Aorta (tissue), 5 donors: Measurements from ENCODE around the gene RAB31. TPM values are rescaled to one million over a fixed set of nuclear protein-coding genes. Genes with fewer than 3 reads are reported as not detected.

Source experiments
- ATAC-seq: fragments of 200-7000 bp; cut with Tn5 transposase; one replicate; pipeline ENCODE4 v1.9.1; 2022; ENCODE audit warnings: moderate library complexity; ENCODE audit not compliant: low FRiP score
- DNase-seq, 2 donors: peaks; one replicate each; pipeline ENCODE4 v3.0.0-alpha.2; 2020
- H3K27ac ChIP-seq, 2 donors: one replicate each; pipeline ENCODE4 v1.5.1; 2013; ENCODE audit warnings: low read length in 2 of 2, mild to moderate bottlenecking in 2 of 2, moderate library complexity in 2 of 2, control low read depth in 1 of 2, inconsistent platforms in 1 of 2, low read depth in 1 of 2
- H3K27me3 ChIP-seq, 2 donors: one replicate each; pipeline ENCODE4 v1.6.1; 2013; ENCODE audit warnings: control low read depth in 1 of 2, low read length in 1 of 2, mild to moderate bottlenecking in 1 of 2, moderate library complexity in 1 of 2; ENCODE audit not compliant: insufficient read depth in 2 of 2, control insufficient read depth in 1 of 2
- H3K36me3 ChIP-seq, 2 donors: one replicate each; pipeline ENCODE4 v1.6.1; 2013; ENCODE audit warnings: control low read depth in 1 of 2, low read length in 1 of 2, mild to moderate bottlenecking in 1 of 2; ENCODE audit not compliant: insufficient read depth in 2 of 2, control insufficient read depth in 1 of 2
- H3K4me1 ChIP-seq, 2 donors: one replicate each; pipeline ENCODE4 v1.6.1; 2013; ENCODE audit warnings: low read length in 2 of 2, control low read depth in 1 of 2, mild to moderate bottlenecking in 1 of 2, moderate library complexity in 1 of 2; ENCODE audit not compliant: insufficient read depth in 2 of 2, control insufficient read depth in 1 of 2
- H3K4me3 ChIP-seq, 2 donors: one replicate each; pipeline ENCODE4 v1.5.1; 2013; ENCODE audit warnings: low read length in 2 of 2, control low read depth in 1 of 2, mild to moderate bottlenecking in 1 of 2
- H3K9me3 ChIP-seq: one replicate; pipeline ENCODE4 v1.6.1; 2013; ENCODE audit warnings: mild to moderate bottlenecking, low read length; ENCODE audit not compliant: control insufficient read depth
- WGBS, 2 donors: extraction: QIAGEN DNeasy Blood & Tissue Kit; methylation state at CpG; one replicate each; pipeline ENCODE4 v1.1.7; 2013; 5-methylcytosine and 5-hydroxymethylcytosine counted together
- intact Hi-C, 2 donors: fragments of 100-400 bp; cut with DNase I; formaldehyde crosslinking; loops; one replicate each; pipeline versions ENCODE4 v1.14.2 to v1.15.0; 2022
- polyA plus RNA-seq, 2 donors: library from polyadenylated mRNA; stranded (reverse); fragments of 200-250 nt; gene quantifications; one replicate each; pipeline ENCODE4 v1.2.3, GENCODE V29; 2013
- total RNA-seq, 2 donors: library from RNA; stranded (reverse); fragmentation: NEBNext Ultra II Directional; extraction: Animal tissue kit (Norgen Biotek cat#: 25700); gene quantifications; one replicate each; pipeline ENCODE4 v1.2.1, GENCODE V29; 2021
- donor health status: healthy with polysubstance abuse.
- donor health status: Bipolar disorder and iron deficiency.
- donor health status: DM: no; HTN: no; CAD: no.
- donor health status: DM: no; HTN: no; CAD: no.
- donor health status: DM: yes; HTN: yes; CAD: no.

RAB31 gene
- total and polyA plus RNA-seq, 4 donors = 57.6 to 145 (median 90.8) TPM

DNA sequence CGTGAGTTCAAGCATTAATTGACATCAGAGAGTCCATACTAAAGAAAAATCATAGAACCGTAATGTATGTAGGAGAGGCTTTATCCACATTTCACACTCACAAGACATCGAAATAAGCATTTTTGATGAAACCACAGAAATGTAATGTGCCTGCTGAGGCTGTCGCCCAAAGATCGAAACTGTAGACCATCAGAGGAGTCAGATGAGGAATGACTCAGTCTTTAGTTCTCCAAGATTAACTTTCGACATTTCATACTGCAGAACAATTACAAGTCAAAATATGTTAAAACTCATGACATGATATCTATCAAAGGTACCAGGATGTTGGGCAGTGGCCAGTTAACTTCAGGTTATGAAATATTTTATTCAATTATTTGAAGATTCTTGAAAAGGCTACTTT lies 79.6 kb downstream of the RAB31 start:
- Histone ChIP-seq H3K36me3 (peaks cover 0 to 3% of the 10 kb centered on the region in 2 donors), H3K4me1 (peaks cover 0 to 3% of the 10 kb centered on the region in 2 donors), H3K27me3 (no peaks in the 10 kb centered on the region), H3K27ac (no peak overlapping the region), H3K9me3 (no peaks in the 10 kb centered on the region), H3K4me3 (no peak overlapping the region)
- intact Hi-C loops = no loop called here
- ATAC-seq (no peak), DNase-seq (no peak)
- WGBS, 2 donors = 95 to 96% methylated on average over 6 of the region's 6 CpGs

DNA sequence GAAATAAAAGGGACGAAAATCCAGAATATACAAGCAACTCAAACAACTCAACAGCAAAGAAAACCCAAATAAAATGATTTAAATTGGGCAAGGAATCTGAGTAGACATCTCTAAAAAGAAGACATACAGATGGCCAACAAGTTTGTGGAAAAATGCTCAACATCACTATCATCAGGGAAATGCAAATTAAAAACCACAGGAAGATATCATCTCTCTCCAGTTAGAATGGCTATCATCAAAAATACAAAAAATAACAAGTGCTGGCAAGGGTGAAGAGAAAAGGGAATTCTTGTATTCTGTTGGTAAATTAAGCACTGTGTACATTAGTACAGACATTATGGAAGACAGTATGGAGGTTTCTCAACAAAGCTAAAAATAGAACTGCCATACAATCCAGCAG lies 80.0 kb downstream of the RAB31 start:
- 95 to 98% methylated on average over 1 of the region's 1 CpG for WGBS, 2 donors
- ATAC-seq = no peak

DNA sequence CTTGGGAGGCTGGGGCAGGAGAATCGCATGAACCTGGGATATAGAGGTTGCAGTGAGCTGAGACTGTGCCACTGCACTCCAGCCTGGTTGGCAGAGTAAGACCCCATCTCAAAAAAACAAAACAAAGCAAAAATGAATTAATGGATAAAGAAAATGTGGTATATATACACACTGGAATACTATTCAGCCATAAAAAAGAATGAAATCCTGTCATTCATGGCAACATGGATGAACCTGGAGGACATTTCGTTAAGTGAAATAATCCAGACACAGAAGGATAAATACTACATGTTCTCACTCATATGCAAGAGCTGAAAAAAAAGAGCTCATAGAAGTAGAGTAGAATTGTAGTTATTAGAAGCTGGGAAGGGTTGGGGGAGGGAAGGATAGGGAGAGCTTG lies 80.8 kb downstream of the RAB31 start:
- H3K4me1 ChIP-seq = no peaks in the 10 kb centered on the region

More for the DNA sequence above, 80.0 kb downstream of the RAB31 start:
- H3K27ac ChIP-seq = no peak overlapping the region
- intact Hi-C loops = no loop called here
- peaks cover 0 to under 1% of the 10 kb centered on the region in 2 donors for H3K4me1 ChIP-seq
- H3K4me3 ChIP-seq = no peak overlapping the region
- H3K9me3 ChIP-seq = no peaks in the 10 kb centered on the region
- peaks cover 0 to 3% of the 10 kb centered on the region in 2 donors for H3K36me3 ChIP-seq
- H3K27me3 ChIP-seq = no peaks in the 10 kb centered on the region
- no peak for DNase-seq

DNA sequence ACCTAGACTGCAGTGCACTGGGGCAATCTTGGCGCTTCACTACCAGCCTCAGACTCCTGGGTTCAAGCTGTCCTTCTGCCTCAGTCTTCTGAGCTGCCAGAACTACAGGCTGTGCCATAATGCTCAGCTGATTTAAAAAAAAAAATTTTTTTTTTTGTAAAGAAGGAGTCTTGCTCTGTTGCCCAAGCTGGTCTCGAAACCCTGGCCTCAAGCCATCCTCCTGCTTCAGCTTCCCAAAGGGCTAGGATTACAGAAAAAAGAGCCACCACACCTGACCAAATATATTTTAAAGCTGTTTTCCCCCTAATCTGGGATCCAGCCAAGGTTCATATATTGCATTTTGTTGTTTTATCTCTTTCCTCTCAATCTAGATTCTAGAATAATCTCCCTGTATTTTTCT lies 82.2 kb downstream of the RAB31 start:
- ATAC-seq = no peak
- Histone ChIP-seq H3K4me1 (no peaks in the 10 kb centered on the region), H3K27ac (no peak overlapping the region), H3K27me3 (no peaks in the 10 kb centered on the region), H3K36me3 (peaks cover 0 to 3% of the 10 kb centered on the region in 2 donors), H3K4me3 (no peak overlapping the region), H3K9me3 (no peaks in the 10 kb centered on the region)
- 52 to 56% methylated on average over 2 of the region's 2 CpGs for WGBS, 2 donors
- intact Hi-C loops = no loop called here
- no peak for DNase-seq

More for the DNA sequence above, 80.8 kb downstream of the RAB31 start:
- WGBS, 2 donors = 99 to 100% methylated on average over 2 of the region's 2 CpGs
- intact Hi-C loops = no loop called here
- H3K27me3 ChIP-seq = no peaks in the 10 kb centered on the region
- DNase-seq (no peak), ATAC-seq (no peak)
- H3K4me3 ChIP-seq = no peak overlapping the region
- H3K36me3 ChIP-seq = peaks cover 0 to 3% of the 10 kb centered on the region in 2 donors
- no peak overlapping the region for H3K27ac ChIP-seq
- no peaks in the 10 kb centered on the region for H3K9me3 ChIP-seq

- Histone ChIP-seq H3K4me1 (no peaks in the 10 kb centered on the region), H3K27ac (no peak overlapping the region), H3K27me3 (no peaks in the 10 kb centered on the region), H3K4me3 (no peak overlapping the region), H3K9me3 (no peaks in the 10 kb centered on the region), H3K36me3 (peaks cover 0 to 3% of the 10 kb centered on the region in 2 donors)
- WGBS, 2 donors = 95% methylated on average over 2 of the region's 2 CpGs
- ATAC-seq (no peak), DNase-seq (no peak)
- intact Hi-C loops = no loop called here
Observed at GRCh38 chr18:9791991-9792390, 83.9 kb downstream of the RAB31 start.

- H3K9me3 ChIP-seq = no peaks in the 10 kb centered on the region
- H3K36me3 ChIP-seq = no peaks in the 10 kb centered on the region
- 95 to 96% methylated on average over 3 of the region's 3 CpGs for WGBS, 2 donors
- intact Hi-C loops = no loop called here
- H3K27me3 ChIP-seq = no peaks in the 10 kb centered on the region
- H3K4me3 ChIP-seq = no peak overlapping the region
- ATAC-seq = no peak
- no peaks in the 10 kb centered on the region for H3K4me1 ChIP-seq
- no peak overlapping the region for H3K27ac ChIP-seq
- no peak for DNase-seq
Observed at GRCh38 chr18:9792565-9793245, 84.6 kb downstream of the RAB31 start.

DNA sequence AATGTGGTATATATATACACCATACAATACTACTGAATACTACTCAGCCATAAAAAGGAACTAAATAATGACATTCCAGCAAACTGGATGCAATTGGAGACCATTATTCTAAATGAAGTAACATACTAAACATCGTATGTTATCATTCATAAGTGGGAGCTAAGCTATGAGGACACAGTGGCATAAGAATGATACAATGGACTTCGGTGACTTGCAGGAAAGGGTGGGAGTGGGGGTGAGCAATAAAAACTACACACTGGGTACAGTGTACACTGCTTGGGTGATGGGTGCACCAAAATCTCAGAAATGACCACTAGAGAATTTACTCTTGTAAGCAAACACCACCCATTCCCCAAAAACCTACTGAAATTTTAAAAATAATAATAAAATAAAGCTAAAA lies 87.9 kb downstream of the RAB31 start:
- Histone ChIP-seq H3K4me1 (no peaks in the 10 kb centered on the region), H3K27ac (no peak overlapping the region), H3K27me3 (no peaks in the 10 kb centered on the region), H3K4me3 (no peak overlapping the region), H3K9me3 (no peaks in the 10 kb centered on the region), H3K36me3 (no peaks in the 10 kb centered on the region)
- intact Hi-C loops = no loop called here
- ATAC-seq (no peak), DNase-seq (no peak)
- 90 to 94% methylated on average over 2 of the region's 2 CpGs for WGBS, 2 donors

GRCh38 chr18:9796935-9797549 lies 88.9 kb downstream of the RAB31 start:
- ATAC-seq (no peak), DNase-seq (no peak)
- H3K9me3 ChIP-seq = no peaks in the 10 kb centered on the region
- H3K27ac ChIP-seq = no peak overlapping the region
- peaks cover 0 to under 1% of the 10 kb centered on the region in 2 donors for H3K4me1 ChIP-seq
- 85 to 89% methylated on average over 9 of the region's 9 CpGs for WGBS, 2 donors
- H3K27me3 ChIP-seq = no peaks in the 10 kb centered on the region
- H3K4me3 ChIP-seq = no peak overlapping the region
- intact Hi-C loops = no loop called here
- H3K36me3 ChIP-seq = no peaks in the 10 kb centered on the region
